OCI-LY1 (cell line): ENCODE measurements around the gene NFIB.

Experiments used
- H2AFZ ChIP-seq: fragments of 200-600 bp; sonication (generic), shearing (Covaris generic); 2 replicates; pipeline ENCODE4 v1.6.0; 2014; ENCODE audit warnings: antibody characterized with exemption, mild to moderate bottlenecking, low read length
- H3F3A ChIP-seq: fragments of 200-600 bp; sonication (generic), shearing (Covaris generic); 2 replicates; pipeline ENCODE4 v1.6.0; 2014; ENCODE audit warnings: mild to moderate bottlenecking, antibody characterized with exemption, low read length, moderate library complexity; ENCODE audit not compliant: insufficient read depth
- H3K27ac ChIP-seq: fragments of 200-600 bp; sonication (generic); 2 replicates; pipeline ENCODE4 v1.5.1; 2014; ENCODE audit warnings: low read length, mixed run types, mild to moderate bottlenecking, low read depth; ENCODE audit not compliant: poor library complexity, severe bottlenecking
- H3K27me3 ChIP-seq: fragments of 200-600 bp; sonication (generic); 2 replicates; pipeline ENCODE4 v1.6.0; 2014; ENCODE audit warnings: antibody characterized with exemption, mild to moderate bottlenecking, low read length, moderate library complexity; ENCODE audit not compliant: insufficient read depth
- H3K36me3 ChIP-seq: fragments of 200-600 bp; sonication (generic); 2 replicates; pipeline ENCODE4 v1.6.1; 2014; ENCODE audit warnings: mild to moderate bottlenecking, antibody characterized with exemption, low read length, moderate library complexity, mixed read lengths; ENCODE audit not compliant: insufficient read depth
- H3K4me1 ChIP-seq: fragments of 200-600 bp; sonication (generic); 2 replicates; pipeline ENCODE4 v1.5.1; 2014; ENCODE audit warnings: mild to moderate bottlenecking, low read length, moderate library complexity; ENCODE audit not compliant: insufficient read depth, severe bottlenecking
- H3K4me2 ChIP-seq: fragments of 200-600 bp; sonication (generic), shearing (Covaris generic); 2 replicates; pipeline ENCODE4 v1.6.1; 2014; ENCODE audit warnings: low read length
- H3K4me3 ChIP-seq: fragments of 200-600 bp; sonication (generic); 2 replicates; pipeline ENCODE4 v1.5.1; 2014; ENCODE audit warnings: low read length, low read depth, mild to moderate bottlenecking, mixed read lengths; ENCODE audit not compliant: poor library complexity, severe bottlenecking
- H3K79me2 ChIP-seq: fragments of 200-600 bp; shearing (Covaris generic); 2 replicates; pipeline ENCODE4 v1.6.1; 2016; ENCODE audit warnings: mixed run types, low read length, mixed read lengths; ENCODE audit not compliant: insufficient read depth
- H3K9ac ChIP-seq: fragments of 200-600 bp; sonication (generic), shearing (Covaris generic); 2 replicates; pipeline ENCODE4 v1.6.1; 2014; ENCODE audit warnings: mild to moderate bottlenecking, low read length, mixed read lengths
- H3K9me2 ChIP-seq: fragments of 200-600 bp; sonication (generic), shearing (Covaris generic); 2 replicates; pipeline ENCODE4 v1.6.1; 2014; ENCODE audit warnings: low read depth, mild to moderate bottlenecking, low read length, mixed read lengths
- H3K9me3 ChIP-seq: fragments of 200-600 bp; shearing (Covaris generic); 2 replicates; pipeline ENCODE4 v1.6.1; 2014; ENCODE audit warnings: low read length, mixed read lengths
- H4K20me1 ChIP-seq: fragments of 200-600 bp; sonication (generic), shearing (Covaris generic); 2 replicates; pipeline ENCODE4 v1.6.0; 2016; ENCODE audit warnings: mild to moderate bottlenecking, low read length; ENCODE audit not compliant: insufficient read depth
- EZH2 ChIP-seq: fragments of 200-600 bp; sonication (generic), shearing (Covaris generic); IDR thresholded peaks from 2 replicates; pipeline ENCODE4 v1.8.0; 2017; ENCODE audit warnings: borderline replicate concordance, mixed run types, mild to moderate bottlenecking, antibody characterized with exemption, low read length, moderate library complexity, mixed read lengths
- TF ChIP-seq, protein P1 (sequence below): fragments of 200-600 bp; sonication (generic), shearing (Covaris generic); IDR thresholded peaks from 2 replicates; pipeline ENCODE4 v1.5.1; 2017; ENCODE audit warnings: mild to moderate bottlenecking, antibody characterized with exemption, low read length, moderate library complexity, mixed read lengths

The NFIB gene

GRCh38 chr9:14298601-14299022 lies 15.3 kb downstream of the NFIB start:
- TF ChIP-seq EZH2 = no peak
- TF ChIP-seq, protein P1, sequence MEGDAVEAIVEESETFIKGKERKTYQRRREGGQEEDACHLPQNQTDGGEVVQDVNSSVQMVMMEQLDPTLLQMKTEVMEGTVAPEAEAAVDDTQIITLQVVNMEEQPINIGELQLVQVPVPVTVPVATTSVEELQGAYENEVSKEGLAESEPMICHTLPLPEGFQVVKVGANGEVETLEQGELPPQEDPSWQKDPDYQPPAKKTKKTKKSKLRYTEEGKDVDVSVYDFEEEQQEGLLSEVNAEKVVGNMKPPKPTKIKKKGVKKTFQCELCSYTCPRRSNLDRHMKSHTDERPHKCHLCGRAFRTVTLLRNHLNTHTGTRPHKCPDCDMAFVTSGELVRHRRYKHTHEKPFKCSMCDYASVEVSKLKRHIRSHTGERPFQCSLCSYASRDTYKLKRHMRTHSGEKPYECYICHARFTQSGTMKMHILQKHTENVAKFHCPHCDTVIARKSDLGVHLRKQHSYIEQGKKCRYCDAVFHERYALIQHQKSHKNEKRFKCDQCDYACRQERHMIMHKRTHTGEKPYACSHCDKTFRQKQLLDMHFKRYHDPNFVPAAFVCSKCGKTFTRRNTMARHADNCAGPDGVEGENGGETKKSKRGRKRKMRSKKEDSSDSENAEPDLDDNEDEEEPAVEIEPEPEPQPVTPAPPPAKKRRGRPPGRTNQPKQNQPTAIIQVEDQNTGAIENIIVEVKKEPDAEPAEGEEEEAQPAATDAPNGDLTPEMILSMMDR = no peak
- H3K4me1 ChIP-seq = no peaks in the 10 kb centered on the region
- no peaks in the 10 kb centered on the region for H3K79me2 ChIP-seq

DNA sequence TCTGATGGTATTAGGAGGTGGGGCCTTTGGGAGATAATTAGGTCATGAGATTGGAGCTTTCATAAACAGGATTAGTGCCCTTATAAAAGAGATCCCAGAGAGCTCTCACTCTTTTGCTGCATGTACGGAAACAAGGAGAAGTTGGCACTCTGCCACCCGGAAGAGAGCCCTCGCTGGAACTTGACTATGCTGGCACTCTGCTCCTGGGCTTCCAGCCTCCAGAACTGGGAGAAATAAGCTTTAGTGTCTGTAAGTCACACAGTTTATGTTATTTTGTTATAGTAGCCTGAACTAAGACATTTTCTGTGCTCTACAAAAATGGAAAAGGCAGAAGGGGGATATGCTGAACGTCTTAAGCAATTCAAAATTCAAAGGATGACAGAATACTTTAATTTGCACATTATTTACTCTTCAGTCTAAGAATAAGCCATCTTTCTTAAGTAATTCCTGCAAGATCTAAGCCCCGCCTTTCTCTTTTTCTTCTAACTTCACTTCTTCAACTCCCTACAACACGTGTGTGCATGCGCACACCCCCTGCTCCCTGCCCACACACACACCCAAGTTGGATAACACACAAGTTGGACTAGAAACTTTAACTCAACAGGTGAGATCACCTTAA lies 17.3 kb downstream of the NFIB start:
- Histone ChIP-seq H3K4me1 (no peaks in the 10 kb centered on the region), H3K79me2 (no peaks in the 10 kb centered on the region), H3K27me3 (no peaks in the 10 kb centered on the region), H3F3A (no peaks in the 10 kb centered on the region), H3K4me3 (no peak overlapping the region), H3K9ac (no peak overlapping the region), H3K36me3 (no peaks in the 10 kb centered on the region), H3K9me2 (no peaks in the 10 kb centered on the region), H3K27ac (no peak overlapping the region), H3K9me3 (no peaks in the 10 kb centered on the region), H3K4me2 (no peak overlapping the region), H2AFZ (no peak overlapping the region), H4K20me1 (no peaks in the 10 kb centered on the region)
- TF ChIP-seq, protein P1 = no peak
- no peak for TF ChIP-seq EZH2

More at GRCh38 chr9:14298601-14299022, 15.3 kb downstream of the NFIB start:
- no peak overlapping the region for H2AFZ ChIP-seq
- H4K20me1 ChIP-seq = no peaks in the 10 kb centered on the region
- no peaks in the 10 kb centered on the region for H3K27me3 ChIP-seq
- no peak overlapping the region for H3K27ac ChIP-seq
- no peaks in the 10 kb centered on the region for H3K9me2 ChIP-seq
- no peaks in the 10 kb centered on the region for H3K9me3 ChIP-seq
- H3K36me3 ChIP-seq = no peaks in the 10 kb centered on the region; the same call in 1 of the 2 replicates
- no peak overlapping the region for H3K4me2 ChIP-seq
- H3F3A ChIP-seq = no peaks in the 10 kb centered on the region
- no peak overlapping the region for H3K9ac ChIP-seq
- H3K4me3 ChIP-seq = no peak overlapping the region

GRCh38 chr9:14294659-14295058 lies 19.3 kb downstream of the NFIB start:
- no peak overlapping the region for H3K4me2 ChIP-seq

More at GRCh38 chr9:14294659-14295058, 19.3 kb downstream of the NFIB start:
- Histone ChIP-seq H3K9me2 (no peaks in the 10 kb centered on the region), H3K9ac (no peak overlapping the region), H3K27ac (no peak overlapping the region), H3K9me3 (no peaks in the 10 kb centered on the region), H3K79me2 (no peaks in the 10 kb centered on the region), H3F3A (no peaks in the 10 kb centered on the region), H3K36me3 (no peaks in the 10 kb centered on the region), H4K20me1 (no peaks in the 10 kb centered on the region), H3K27me3 (no peaks in the 10 kb centered on the region), H3K4me3 (no peak overlapping the region), H3K4me1 (no peaks in the 10 kb centered on the region), H2AFZ (no peak overlapping the region)
- TF ChIP-seq EZH2 = no peak
- TF ChIP-seq, protein P1 = no peak
